Lower lobe of right lung (tissue), 2 donors: ENCODE measurements around the gene PRDX5. TPM values are rescaled to one million over a fixed set of nuclear protein-coding genes. Genes with fewer than 3 reads are reported as not detected.

Experiments used
- ATAC-seq, 2 donors: fragments of 200-7000 bp; cut with Tn5 transposase; one replicate each; pipeline ENCODE4 v1.9.1; 2020 to 2022; ENCODE audit warnings: mild to moderate bottlenecking in 2 of 2, moderate library complexity in 2 of 2
- DNase-seq: peaks from one replicate; pipeline ENCODE4 v3.0.0-alpha.2; 2020
- H3K27ac ChIP-seq: fragments of 200-600 bp; one replicate; pipeline ENCODE4 v1.8.0; 2022
- H3K27me3 ChIP-seq: fragments of 200-600 bp; one replicate; pipeline ENCODE4 v1.8.0; 2022; ENCODE audit warnings: low read depth
- H3K36me3 ChIP-seq: fragments of 200-600 bp; one replicate; pipeline ENCODE4 v1.8.0; 2022; ENCODE audit warnings: mild to moderate bottlenecking
- H3K4me1 ChIP-seq: fragments of 200-600 bp; one replicate; pipeline ENCODE4 v1.8.0; 2022
- H3K4me3 ChIP-seq: fragments of 200-600 bp; one replicate; pipeline ENCODE4 v1.8.0; 2022; ENCODE audit warnings: mild to moderate bottlenecking
- H3K9me3 ChIP-seq: fragments of 200-600 bp; one replicate; pipeline ENCODE4 v1.8.0; 2022
- CTCF ChIP-seq: fragments of 200-600 bp; IDR thresholded peaks from one replicate; pipeline ENCODE4 v1.8.0; 2022; ENCODE audit warnings: antibody characterized with exemption, mild to moderate bottlenecking
- intact Hi-C: fragments of 100-400 bp; cut with DNase I; formaldehyde crosslinking; loops from one replicate; pipeline ENCODE4 v1.11.0; 2022
- total RNA-seq: library from RNA; stranded (reverse); fragmentation: NEBNext Ultra II Directional; extraction: Animal tissue kit (Norgen Biotek cat#: 25700); gene quantifications from one replicate; pipeline ENCODE4 v1.2.1, GENCODE V29; 2021
- donor health status: DM: no; HTN: yes; CAD: no; lungs with severe emphysema.

Gene PRDX5
- total RNA-seq, 1 donor from 2014 or later: 203 TPM

GRCh38 chr11:64276653-64277431, 41.1 kb upstream of the PRDX5 start:
- Histone ChIP-seq H3K36me3 (peaks cover 51% of the 10 kb centered on the region), H3K4me1 (peaks cover 10% of the 10 kb centered on the region), H3K27ac (no peak overlapping the region), H3K27me3 (no peaks in the 10 kb centered on the region), H3K9me3 (no peaks in the 10 kb centered on the region), H3K4me3 (no peak overlapping the region)
- intact Hi-C loops: no loop called here
- ATAC-seq (peak; percentile 22 to 33), DNase-seq (peak; percentile 53)
- TF ChIP-seq CTCF: no peak

- TF ChIP-seq CTCF: no peak
- H3K27me3 ChIP-seq: no peaks in the 10 kb centered on the region
- peaks cover 8% of the 10 kb centered on the region for H3K4me1 ChIP-seq
- no peak overlapping the region for H3K4me3 ChIP-seq
- ATAC-seq (no peak), DNase-seq (no peak)
- H3K9me3 ChIP-seq: no peaks in the 10 kb centered on the region
- peaks cover 56% of the 10 kb centered on the region for H3K36me3 ChIP-seq
- intact Hi-C loops: no loop called here
- H3K27ac ChIP-seq: no peak overlapping the region
These were observed 39.2 kb upstream of the PRDX5 start for GRCh38 chr11:64278576-64279190.

GRCh38 chr11:64281957-64282770, 35.8 kb upstream of the PRDX5 start:
- peaks cover 22% of the 10 kb centered on the region for H3K4me1 ChIP-seq
- intact Hi-C loops: no loop called here
- no peak overlapping the region for H3K27ac ChIP-seq
- H3K4me3 ChIP-seq: no peak overlapping the region
- TF ChIP-seq CTCF: no peak
- ATAC-seq (no peak), DNase-seq (no peak)
- no peaks in the 10 kb centered on the region for H3K9me3 ChIP-seq
- H3K36me3 ChIP-seq: peaks cover 37% of the 10 kb centered on the region
- no peaks in the 10 kb centered on the region for H3K27me3 ChIP-seq

GRCh38 chr11:64283092-64283491, 34.8 kb upstream of the PRDX5 start:
- H3K4me3 ChIP-seq: peak overlapping the region; percentile 77
- H3K9me3 ChIP-seq: no peaks in the 10 kb centered on the region
- no peak for DNase-seq
- H3K4me1 ChIP-seq: peaks cover 22% of the 10 kb centered on the region
- intact Hi-C loops: no loop called here
- ATAC-seq: no peak
- no peak overlapping the region for H3K27ac ChIP-seq
- TF ChIP-seq CTCF: no peak
- peaks cover 28% of the 10 kb centered on the region for H3K36me3 ChIP-seq
- no peaks in the 10 kb centered on the region for H3K27me3 ChIP-seq

- TF ChIP-seq CTCF: no peak
- peaks cover 22% of the 10 kb centered on the region for H3K4me1 ChIP-seq
These were observed 33.6 kb upstream of the PRDX5 start, which contains the start of gene BAD for GRCh38 chr11:64284048-64284961. TSS of gene BAD (minus strand) at chr11:64284665. CDS start at chr11:64284368, 297 bp downstream.

More at GRCh38 chr11:64284048-64284961, 33.6 kb upstream of the PRDX5 start, which contains the start of gene BAD:
- peak within 1 kb of the TSS; percentile 77 for H3K4me3 ChIP-seq
- intact Hi-C loops: no loop called here
- DNase-seq: peak; percentile 96
- peaks cover 19% of the 10 kb centered on the region for H3K36me3 ChIP-seq
- H3K27ac ChIP-seq: peak within 1 kb of the TSS; percentile 93
- peak; percentile 96 for ATAC-seq
- no peaks in the 10 kb centered on the region for H3K9me3 ChIP-seq
- H3K27me3 ChIP-seq: no peaks in the 10 kb centered on the region
